ENCODE data around the gene FGD1. TPM values are rescaled to one million over a fixed set of nuclear protein-coding genes. Genes with fewer than 3 reads are reported as not detected.
A peak's percentile ranks its signal among the peaks of the same experiment; 100 is the strongest.

FGD1 gene
- total and polyA plus RNA-seq, 2 of the 4 experiments (the other 2 are of a cell fraction) = 2.0 to 12.3 TPM

DNA sequence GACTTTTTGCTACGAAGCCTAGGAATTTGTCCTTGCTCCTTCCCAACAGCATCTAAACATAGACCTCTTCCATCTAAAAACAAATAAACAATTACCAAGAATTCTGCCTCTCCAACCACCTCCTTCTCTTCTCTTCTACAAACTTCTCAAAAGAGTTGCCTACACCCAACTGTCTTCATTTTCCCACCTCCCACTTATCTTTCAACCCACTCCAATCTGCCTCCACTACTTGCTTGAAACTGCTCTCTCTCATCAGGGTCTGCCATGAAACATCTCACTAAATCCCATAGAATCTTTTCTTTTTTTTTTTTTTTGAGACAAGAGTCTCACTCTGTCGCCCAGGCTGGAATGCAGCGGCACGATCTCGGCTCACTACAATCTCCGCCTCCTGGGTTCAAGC, 902 bp upstream of the FGD1 start:
- Histone ChIP-seq H3K18ac (ENCODE audit: low read depth, low read length) (no peak overlapping the region), H3K9me3 (ENCODE audit: control insufficient read depth, insufficient read depth, low read length) (no peaks in the 10 kb centered on the region), H3K14ac (replicated peaks; ENCODE audit: low read depth, low read length) (no peak overlapping the region), H3K4me2 (ENCODE audit: low read depth, low read length) (peak overlapping the region; percentile 82; the same call in 1 of the 2 replicates), H3K79me1 (ENCODE audit: low read depth in 1 of 2, low read length in 2 of 2) (peaks cover 4 to 16% of the 10 kb centered on the region in 2 experiments), H3K4me1 (ENCODE audit: control insufficient read depth, insufficient read depth, low read length) (peaks cover 4% of the 10 kb centered on the region), H3K4ac (ENCODE audit: low read depth, low read length) (no peak overlapping the region), H2AK5ac (ENCODE audit: low read depth, low read length) (no peak overlapping the region), H4K5ac (ENCODE audit: low read depth, low read length) (no peak overlapping the region), H4K20me1 (ENCODE audit: insufficient read depth, low read length) (no peaks in the 10 kb centered on the region), H3K4me3 (ENCODE audit: insufficient read depth, low read depth, low read length) (no peak overlapping the region), H2AFZ (replicated peaks; ENCODE audit: low read length, poor library complexity) (peak overlapping the region; percentile 86), H2BK15ac (ENCODE audit: low read depth, low read length) (no peak overlapping the region), H4K8ac (ENCODE audit: low read depth in 2 of 2, low read length in 2 of 2) (peak overlapping the region; percentile 73 to 88; a peak in 2 of 4 replicates), H3K9me1 (ENCODE audit: insufficient read depth, low read length) (no peaks in the 10 kb centered on the region), H2BK20ac (ENCODE audit: low read depth, low read length) (no peak overlapping the region), H3K23ac (ENCODE audit: low read depth, low read length) (no peak overlapping the region), H2BK120ac (ENCODE audit: low read depth, low read length) (no peak overlapping the region), H3K9ac (ENCODE audit: low read depth, low read length) (no peak overlapping the region), H3K27me3 (ENCODE audit: control insufficient read depth, insufficient read depth, low read length) (no peaks in the 10 kb centered on the region), H2BK5ac (ENCODE audit: low read depth, low read length, poor library complexity, severe bottlenecking) (no peak overlapping the region), H3K27ac (ENCODE audit: insufficient read depth, low read length) (no peak overlapping the region), H3K36me3 (ENCODE audit: control insufficient read depth, insufficient read depth, low read length) (no peaks in the 10 kb centered on the region), H2AK9ac (replicated peaks; ENCODE audit: low read depth, low read length, poor library complexity) (no peak overlapping the region), H3K56ac (ENCODE audit: extremely low read depth, insufficient read depth, low read length) (no peak overlapping the region), H4K91ac (ENCODE audit: insufficient read depth, low read depth, low read length) (no peak overlapping the region)
- intact Hi-C loops (cut with micrococcal nuclease) = loop anchor here (2.0 kb wide), 1 partner anchor 32 kb away; no protein-coding TSS in a partner anchor
- DNase-seq (no peak), ATAC-seq (ENCODE audit: low read depth) (no peak)
- WGBS, 2 experiments (ENCODE audit: extremely low coverage in 2 of 2, insufficient read length in 1 of 2) = no CpG with 5 or more reads among the region's 6 CpGs
- ChIA-PET CTCF (interaction anchor here (0.6 kb wide), 1 partner anchor 14 kb away, joined by 4 read pairs; no protein-coding TSS in a partner anchor), POLR2A (ENCODE audit: unreplicated experiment) (no interaction called here)
- no peak for TF ChIP-seq SMC3 (IDR thresholded peaks at IDR 0.05; ENCODE audit: low read depth, low read length)
- TF ChIP-seq RCOR1 (IDR thresholded peaks at IDR 0.05; ENCODE audit: insufficient replicate concordance, low read length) = no peak
- no peak for TF ChIP-seq MXI1 (IDR thresholded peaks at IDR 0.05; ENCODE audit: borderline replicate concordance, low read depth, low read length)
- no peak for TF ChIP-seq RAD21 (IDR thresholded peaks at IDR 0.05; ENCODE audit: low read length)
- no peak for TF ChIP-seq NFE2L2 (IDR thresholded peaks at IDR 0.05; ENCODE audit: low read depth, low read length)
- dilution Hi-C loops (cut with HindIII; ENCODE audit: low sequenced_read_pairs, unreplicated experiment) = no loop called here
- no TSS peak for BruUV-seq (replicated peaks)
- in situ Hi-C loops (cut with MboI; ENCODE audit: low sequenced_read_pairs) = no loop called here
